RCC 7860 (cell line): Measurements from ENCODE around the gene MINDY4.

ENCODE experiments used
- DNase-seq: peaks from one replicate; pipeline ENCODE4 v3.0.0-alpha.2; 2015; ENCODE audit warnings: low spot score
- FAIRE-seq: peaks from 2 replicates; lab custom pipeline; 2012; peaks lifted over from hg19 to GRCh38; lab: Jason Lieb, UNC

MINDY4 gene

DNA sequence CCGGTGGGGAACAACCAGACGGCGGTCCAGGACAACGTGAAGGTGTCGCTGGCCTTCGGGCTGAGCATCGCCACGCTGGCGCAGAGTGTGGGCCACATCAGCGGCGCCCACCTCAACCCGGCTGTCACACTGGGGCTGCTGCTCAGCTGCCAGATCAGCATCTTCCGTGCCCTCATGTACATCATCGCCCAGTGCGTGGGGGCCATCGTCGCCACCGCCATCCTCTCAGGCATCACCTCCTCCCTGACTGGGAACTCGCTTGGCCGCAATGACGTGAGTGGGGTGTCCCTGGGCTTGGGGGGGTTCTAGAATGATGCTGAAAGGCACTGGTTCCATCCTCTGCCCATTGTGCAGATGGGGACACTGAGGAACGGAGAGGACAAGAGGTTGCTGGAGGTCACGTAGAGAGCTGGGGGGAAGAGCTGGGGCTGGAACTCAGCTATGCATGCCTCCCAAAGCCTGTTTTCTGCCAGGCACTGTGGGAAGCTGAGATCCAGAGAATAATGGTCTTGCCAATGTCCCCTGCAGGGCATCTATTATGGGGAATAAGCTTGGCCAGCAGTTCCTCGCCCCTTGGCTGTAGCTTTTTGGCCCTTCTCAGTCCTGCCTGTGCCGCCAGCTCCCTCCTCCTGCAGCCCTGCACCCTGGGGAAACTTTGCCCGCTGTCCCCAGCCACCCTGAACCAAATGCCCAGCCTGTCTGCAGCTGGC is 141.0 kb downstream of the MINDY4 start:
- DNase-seq (no peak), FAIRE-seq (no peak)

DNA sequence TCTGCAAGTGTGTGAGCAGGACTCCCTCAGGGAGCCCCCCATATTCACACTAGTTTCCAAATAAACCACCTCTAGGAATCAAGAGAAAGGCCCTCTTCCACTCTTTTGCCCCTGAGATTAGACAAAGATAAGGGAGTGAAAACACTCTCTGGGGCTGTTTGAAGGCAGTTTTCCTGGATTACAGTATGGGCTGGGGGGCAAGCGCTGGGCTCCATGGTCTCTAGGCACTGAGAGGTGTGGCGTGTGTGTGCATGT is 141.4 kb downstream of the MINDY4 start:
- DNase-seq (no peak), FAIRE-seq (no peak)

- FAIRE-seq (no peak), DNase-seq (no peak)
Measured at GRCh38 chr7:30912986-30913811, 142.0 kb downstream of the MINDY4 start.

- FAIRE-seq, result no peak
Measured at GRCh38 chr7:30913821-30914515, 142.8 kb downstream of the MINDY4 start.

DNA sequence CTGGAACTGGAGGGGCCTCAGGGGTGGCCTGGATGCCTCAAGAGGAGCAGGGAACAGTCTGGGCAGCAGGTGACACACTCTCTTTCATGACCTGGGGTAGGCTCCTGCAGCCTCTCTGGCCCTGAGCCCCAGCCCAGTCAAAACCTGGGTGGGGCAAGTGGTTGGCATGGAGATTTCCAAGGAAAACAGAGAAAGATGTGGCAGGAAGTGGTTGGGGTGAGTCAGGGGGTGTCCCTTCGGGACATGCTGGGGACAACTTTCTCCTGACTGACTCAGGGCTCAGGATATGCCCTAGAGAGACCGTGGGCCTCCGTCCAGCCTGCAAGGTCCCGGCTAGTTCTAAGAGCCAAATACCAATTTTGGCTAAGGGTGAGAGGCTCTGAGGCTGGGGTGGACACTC is 143.4 kb downstream of the MINDY4 start:
- DNase-seq (peak; percentile 84), FAIRE-seq (peak; percentile 17)

More at GRCh38 chr7:30913821-30914515, 142.8 kb downstream of the MINDY4 start:
- no peak for DNase-seq

DNA sequence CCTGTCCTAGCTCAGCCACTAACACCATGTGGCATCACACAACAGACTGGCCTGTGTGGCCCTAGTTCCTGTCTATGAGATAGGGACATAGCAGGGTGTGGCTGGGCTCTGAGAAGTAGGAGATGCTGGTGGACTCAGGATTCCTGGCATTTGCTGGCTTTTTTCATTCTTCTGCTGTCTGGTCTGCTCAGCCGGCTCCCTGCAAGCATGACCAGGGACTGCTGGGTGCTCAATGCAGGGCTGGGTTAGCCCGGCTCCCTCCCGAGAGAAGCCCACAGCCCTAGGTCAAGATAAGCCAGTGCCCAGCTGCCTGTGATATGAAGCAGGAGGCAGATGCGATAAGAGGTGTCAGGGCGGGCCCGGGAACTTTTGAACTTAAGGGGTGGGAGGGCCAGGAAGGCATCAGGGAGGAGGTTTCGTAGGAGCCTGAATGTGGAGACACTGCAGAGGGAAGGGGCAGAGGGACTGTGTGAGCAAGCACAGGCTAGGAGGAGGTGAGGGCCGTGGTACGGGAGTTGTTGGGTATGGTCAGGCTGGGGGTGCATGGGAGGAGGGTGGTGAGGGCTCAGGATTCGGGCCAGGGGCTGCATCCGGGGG is 143.9 kb downstream of the MINDY4 start:
- FAIRE-seq, result no peak

DNA sequence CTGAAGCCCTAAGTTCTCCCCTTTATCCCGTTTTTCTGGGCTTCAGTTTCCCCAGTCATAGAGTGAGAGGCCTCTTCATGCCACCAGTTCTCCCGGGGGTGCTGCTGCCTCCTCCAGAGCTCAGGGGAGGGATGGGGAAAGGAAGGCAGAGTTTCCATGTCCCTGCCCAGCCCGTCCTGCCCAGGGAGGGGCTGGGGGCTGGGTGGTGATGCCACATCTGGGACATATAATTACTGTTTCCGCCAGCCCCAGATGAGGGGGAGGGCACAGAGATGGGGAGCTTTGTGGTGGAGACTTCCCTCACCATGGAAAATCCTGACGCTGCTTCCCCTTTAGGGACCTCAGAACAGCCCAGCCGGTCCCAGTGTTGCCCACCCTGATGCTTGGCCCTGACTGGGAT is 144.5 kb downstream of the MINDY4 start:
- FAIRE-seq (no peak), DNase-seq (no peak)

More for the DNA sequence above, 143.9 kb downstream of the MINDY4 start:
- DNase-seq, result no peak

GRCh38 chr7:30916255-30916654 is 145.0 kb downstream of the MINDY4 start:
- FAIRE-seq, result no peak
- DNase-seq, result no peak

- FAIRE-seq, result no peak
Measured at GRCh38 chr7:30916767-30917166, 145.6 kb downstream of the MINDY4 start.

DNA sequence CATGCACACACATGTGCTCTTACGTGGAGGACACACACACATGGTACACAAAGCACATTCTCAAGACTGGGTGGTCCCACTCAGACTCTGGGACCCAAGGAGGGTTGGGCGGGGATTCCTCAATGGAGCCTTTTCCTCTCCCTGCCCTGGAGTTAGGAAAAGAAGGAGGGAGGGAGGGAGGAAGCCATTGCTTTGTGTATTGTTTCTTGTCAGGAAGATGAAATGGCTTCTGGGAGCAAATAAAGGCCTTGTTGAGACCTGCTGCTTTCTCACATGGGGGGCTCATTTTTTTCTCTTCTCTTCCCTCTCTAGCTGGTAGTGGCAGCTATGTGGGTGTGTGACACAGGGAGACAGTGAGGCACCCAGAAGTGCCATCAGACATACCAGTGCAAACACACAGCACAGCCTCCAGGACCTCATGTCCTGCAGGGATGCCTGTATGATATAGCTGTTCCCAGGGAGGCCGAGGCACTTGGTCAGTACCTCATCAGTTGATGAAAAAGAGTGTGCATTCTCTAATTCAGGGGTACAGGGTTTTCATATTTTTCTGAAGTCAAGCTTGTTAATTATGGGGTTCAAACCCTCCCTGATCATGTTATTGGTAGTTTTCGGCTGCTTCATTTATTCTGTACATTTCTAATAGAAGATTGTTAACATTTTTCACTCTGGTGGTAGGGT is 146.1 kb downstream of the MINDY4 start:
- FAIRE-seq (no peak), DNase-seq (no peak)

More at GRCh38 chr7:30916767-30917166, 145.6 kb downstream of the MINDY4 start:
- DNase-seq, result no peak

DNA sequence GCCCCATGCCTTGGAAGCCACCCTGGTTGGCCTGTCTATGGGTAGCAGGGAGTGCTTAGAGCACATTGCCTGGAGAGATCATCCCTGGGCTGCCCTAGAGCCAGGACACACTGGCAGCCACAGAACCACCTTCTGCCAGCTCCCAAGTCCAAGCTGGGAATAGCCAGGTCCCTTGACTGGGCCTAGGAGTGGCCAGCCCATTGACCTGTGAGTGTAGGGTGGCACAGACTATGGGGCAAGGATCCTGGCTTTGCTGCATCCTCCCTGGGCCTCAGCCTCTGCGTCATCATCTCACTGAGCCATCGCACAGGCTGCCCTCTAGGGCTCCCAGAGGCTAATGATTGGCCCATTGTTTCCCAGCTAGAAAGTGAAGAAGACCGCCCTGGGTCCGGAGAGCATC is 147.5 kb downstream of the MINDY4 start:
- DNase-seq, result no peak
- FAIRE-seq, result no peak

DNA sequence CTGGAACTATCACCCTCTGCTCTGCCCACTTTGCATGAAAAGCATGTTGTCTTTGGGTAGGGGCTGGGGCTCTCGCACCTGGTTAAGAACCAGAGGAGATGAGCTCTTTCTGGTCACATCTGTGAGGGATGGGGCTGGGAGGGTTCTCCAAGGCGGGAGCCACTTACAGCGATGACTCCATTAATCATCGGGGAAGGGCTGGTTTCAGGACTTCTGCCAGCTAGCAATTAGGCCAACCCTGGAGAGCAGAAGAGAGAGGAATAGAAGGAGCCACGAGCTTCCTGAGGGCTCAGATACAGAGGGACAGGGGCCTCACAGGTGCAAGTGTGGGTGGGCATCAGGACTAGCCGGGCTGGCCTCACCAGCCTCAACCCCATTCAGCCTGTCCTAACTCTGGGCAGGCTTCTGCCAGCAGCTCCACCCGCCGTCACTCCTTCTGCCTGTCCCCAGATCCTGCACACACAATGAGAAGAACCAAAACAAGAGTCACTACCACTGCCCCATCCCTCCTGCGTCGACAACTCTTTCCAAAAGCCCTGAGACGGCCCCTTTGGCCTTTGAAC is 148.9 kb downstream of the MINDY4 start:
- no peak for FAIRE-seq
- no peak for DNase-seq

GRCh38 chr7:30920584-30921539 is 149.6 kb downstream of the MINDY4 start:
- FAIRE-seq (no peak), DNase-seq (no peak)

DNA sequence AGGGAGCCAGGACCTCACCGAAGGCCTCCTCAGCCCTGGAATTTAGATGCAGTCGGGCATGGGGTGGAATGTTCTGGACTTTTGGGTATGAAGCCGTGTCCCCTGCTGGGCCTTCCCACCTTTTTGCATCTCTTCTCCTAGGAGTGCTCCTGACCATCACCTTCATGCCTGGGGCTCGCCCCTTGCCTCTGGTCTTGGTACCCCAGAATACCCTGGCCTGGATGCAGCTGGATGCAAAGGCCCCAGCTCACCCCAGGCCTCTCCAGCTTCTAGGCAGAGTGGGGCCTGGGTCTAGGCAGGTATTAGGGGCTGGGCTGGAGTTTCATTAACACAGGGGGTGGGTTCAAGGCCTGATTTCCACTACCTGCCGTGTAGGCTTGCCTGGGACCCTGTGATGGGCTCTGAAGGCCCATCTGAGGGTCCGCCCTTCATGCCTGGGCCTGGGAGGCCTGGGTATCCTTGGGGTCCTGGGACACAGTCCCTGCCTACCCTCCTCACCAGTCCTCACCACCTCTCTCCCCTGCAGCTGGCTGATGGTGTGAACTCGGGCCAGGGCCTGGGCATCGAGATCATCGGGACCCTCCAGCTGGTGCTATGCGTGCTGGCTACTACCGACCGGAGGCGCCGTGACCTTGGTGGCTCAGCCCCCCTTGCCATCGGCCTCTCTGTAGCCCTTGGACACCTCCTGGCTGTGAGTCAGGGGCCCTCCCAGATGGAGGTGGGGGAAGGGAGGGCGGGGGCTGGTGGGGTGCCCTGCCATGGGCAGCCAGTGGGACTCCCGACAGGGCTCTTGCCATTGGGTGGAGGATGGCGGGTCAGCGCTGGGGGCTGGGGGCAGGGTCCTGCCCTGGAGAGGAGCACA is 150.6 kb downstream of the MINDY4 start:
- no peak for DNase-seq
- no peak for FAIRE-seq

- FAIRE-seq, result no peak
- no peak for DNase-seq
Measured at GRCh38 chr7:30922596-30922995, 151.4 kb downstream of the MINDY4 start.

GRCh38 chr7:30923009-30923773 is 152.0 kb downstream of the MINDY4 start:
- no peak for DNase-seq
- FAIRE-seq, result no peak

GRCh38 chr7:30923774-30924413 is 152.7 kb downstream of the MINDY4 start:
- DNase-seq (no peak), FAIRE-seq (no peak)
